Neuronal stem cell (in vitro differentiated cells): ENCODE data around the gene SMTNL2.
A peak's percentile ranks its signal among the peaks of the same experiment; 100 is the strongest.

Experiments used
- DNase-seq: peaks from one replicate; pipeline ENCODE4 v3.0.0-alpha.2; 2013; ENCODE audit warnings: low spot score
- H2AFZ ChIP-seq: one replicate; pipeline ENCODE4 v1.6.1; 2013; ENCODE audit warnings: mild to moderate bottlenecking, low read length, inconsistent platforms
- H2AK5ac ChIP-seq: 2 replicates; pipeline ENCODE4 v1.6.1; 2013; ENCODE audit warnings: low read depth, mild to moderate bottlenecking, inconsistent platforms, low read length, moderate library complexity, mixed read lengths
- H2BK120ac ChIP-seq: 2 replicates; pipeline ENCODE4 v1.6.1; 2013; ENCODE audit warnings: low read depth, mild to moderate bottlenecking, inconsistent platforms, low read length, moderate library complexity, mixed read lengths
- H2BK12ac ChIP-seq: one replicate; pipeline ENCODE4 v1.6.1; 2013; ENCODE audit warnings: low read length, inconsistent platforms
- H2BK15ac ChIP-seq: 2 replicates; pipeline ENCODE4 v1.6.1; 2013; ENCODE audit warnings: mild to moderate bottlenecking, low read length, inconsistent platforms, mixed read lengths
- H2BK5ac ChIP-seq: one replicate; pipeline ENCODE4 v1.6.1; 2013; ENCODE audit warnings: inconsistent platforms, mild to moderate bottlenecking, low read length, moderate library complexity
- H3K14ac ChIP-seq: one replicate; pipeline ENCODE4 v1.6.1; 2013; ENCODE audit warnings: low read length, inconsistent platforms
- H3K18ac ChIP-seq: 2 replicates; pipeline ENCODE4 v1.6.1; 2013; ENCODE audit warnings: low read length, inconsistent platforms
- H3K23ac ChIP-seq: 2 replicates; pipeline ENCODE4 v1.6.1; 2013; ENCODE audit warnings: low read depth, mild to moderate bottlenecking, mixed read lengths, low read length, inconsistent platforms; ENCODE audit not compliant: poor library complexity
- H3K27ac ChIP-seq: replicated peaks from 3 replicates; pipeline ENCODE4 v1.5.1; 2013; ENCODE audit warnings: low read length, inconsistent platforms
- H3K27me3 ChIP-seq, 3 experiments: 2 replicates each; pipeline ENCODE4 v1.6.1; 2013; ENCODE audit warnings: low read length in 3 of 3, mild to moderate bottlenecking in 2 of 3, inconsistent platforms in 1 of 3, low read depth in 1 of 3, mixed read lengths in 1 of 3, moderate library complexity in 1 of 3; ENCODE audit not compliant: control insufficient read depth in 3 of 3, insufficient read depth in 3 of 3
- H3K36me3 ChIP-seq, 2 donors: replicated peaks in 1 of 2; 2 replicates each; pipeline ENCODE4 v1.6.1; 2013; ENCODE audit warnings: low read length in 2 of 2; ENCODE audit not compliant: control insufficient read depth in 2 of 2, insufficient read depth in 2 of 2
- H3K4ac ChIP-seq: 2 replicates; pipeline ENCODE4 v1.6.1; 2013; ENCODE audit warnings: inconsistent platforms, mild to moderate bottlenecking, low read length, moderate library complexity
- H3K4me1 ChIP-seq, 2 donors: 1 replicate in 1 of 2; 2 replicates in 1 of 2; pipeline ENCODE4 v1.6.1; 2013; ENCODE audit warnings: low read length in 2 of 2, low read depth in 1 of 2; ENCODE audit not compliant: control insufficient read depth in 2 of 2, insufficient read depth in 1 of 2
- H3K4me2 ChIP-seq: one replicate; pipeline ENCODE4 v1.6.1; 2013; ENCODE audit warnings: mild to moderate bottlenecking, low read length, inconsistent platforms; ENCODE audit not compliant: insufficient read depth, poor library complexity, severe bottlenecking
- H3K4me3 ChIP-seq, 2 donors: 2 replicates each; pipeline ENCODE4 v1.5.1; 2013; ENCODE audit warnings: low read length in 2 of 2, mild to moderate bottlenecking in 2 of 2, inconsistent platforms in 1 of 2, moderate library complexity in 1 of 2
- H3K79me1 ChIP-seq: one replicate; pipeline ENCODE4 v1.6.1; 2013; ENCODE audit warnings: low read depth, mild to moderate bottlenecking, inconsistent platforms, low read length, moderate library complexity
- H3K9ac ChIP-seq: one replicate; pipeline ENCODE4 v1.6.1; 2013; ENCODE audit warnings: mild to moderate bottlenecking, low read depth, low read length, inconsistent platforms; ENCODE audit not compliant: poor library complexity
- H3K9me3 ChIP-seq, 2 donors: replicated peaks in 1 of 2; 2 replicates each; pipeline versions ENCODE3 to v1.6.1; 2013; ENCODE audit warnings: low read length in 2 of 2, mild to moderate bottlenecking in 2 of 2, inconsistent platforms in 1 of 2, low read depth in 1 of 2, mixed read lengths in 1 of 2, moderate library complexity in 1 of 2; ENCODE audit not compliant: control insufficient read depth in 2 of 2, insufficient read depth in 1 of 2
- H4K8ac ChIP-seq: one replicate; pipeline ENCODE4 v1.6.1; 2013; ENCODE audit warnings: low read depth, mild to moderate bottlenecking, inconsistent platforms, low read length, moderate library complexity
- H4K91ac ChIP-seq: one replicate; pipeline ENCODE4 v1.6.1; 2013; ENCODE audit warnings: low read length, low read depth, mild to moderate bottlenecking, inconsistent platforms; ENCODE audit not compliant: poor library complexity
- WGBS, 2 donors: extraction: QIAGEN DNeasy Blood & Tissue Kit; methylation state at CpG; one replicate each; pipeline ENCODE4 v1.1.7; 2013; ENCODE audit warnings: missing lambda C conversion rate in 2 of 2, mixed read lengths in 1 of 2; ENCODE audit not compliant: insufficient read length in 2 of 2, insufficient replicate concordance in 1 of 2; ENCODE audit errors: extremely low coverage in 2 of 2; 5-methylcytosine and 5-hydroxymethylcytosine counted together

SMTNL2 gene

GRCh38 chr17:4560837-4561256 lies 23.5 kb upstream of the SMTNL2 start:
- peaks cover 0 to 16% (median 0%) of the 10 kb centered on the region in 3 experiments for H3K27me3 ChIP-seq
- peak overlapping the region; percentile 21 for H2AK5ac ChIP-seq
- H3K36me3 ChIP-seq, result no peaks in the 10 kb centered on the region
- H4K8ac ChIP-seq, result no peak overlapping the region
- whole genome bisulfite sequencing, 2 donors, result no CpG with 5 or more reads among the region's 11 CpGs
- no peak overlapping the region for H3K4me2 ChIP-seq
- no peak overlapping the region for H2BK15ac ChIP-seq
- H2AFZ ChIP-seq, result no peak overlapping the region
- no peaks in the 10 kb centered on the region for H3K79me1 ChIP-seq
- no peak overlapping the region for H3K23ac ChIP-seq
- no peak overlapping the region for H3K14ac ChIP-seq
- H3K18ac ChIP-seq, result no peak overlapping the region
- DNase-seq, result no peak
- H3K4ac ChIP-seq, result no peak overlapping the region
- no peak overlapping the region for H4K91ac ChIP-seq
- no peak overlapping the region for H2BK120ac ChIP-seq
- no peak overlapping the region for H3K27ac ChIP-seq
- no peak overlapping the region for H2BK5ac ChIP-seq
- H3K9me3 ChIP-seq, result no peaks in the 10 kb centered on the region
- H3K9ac ChIP-seq, result no peak overlapping the region
- peaks cover 7 to 22% of the 10 kb centered on the region in 2 donors for H3K4me1 ChIP-seq
- H3K4me3 ChIP-seq, result no peak overlapping the region
- H2BK12ac ChIP-seq, result no peak overlapping the region

GRCh38 chr17:4562015-4562969 lies 22.0 kb upstream of the SMTNL2 start:
- Histone ChIP-seq H2AK5ac (no peak overlapping the region), H3K27ac (no peak overlapping the region), H4K91ac (no peak overlapping the region), H3K9me3 (no peaks in the 10 kb centered on the region), H3K79me1 (no peaks in the 10 kb centered on the region), H3K4me2 (no peak overlapping the region), H2AFZ (no peak overlapping the region), H3K4ac (no peak overlapping the region), H3K23ac (no peak overlapping the region), H3K4me1 (peaks cover 3 to 15% of the 10 kb centered on the region in 2 donors), H3K9ac (no peak overlapping the region), H4K8ac (no peak overlapping the region), H2BK5ac (no peak overlapping the region), H3K14ac (no peak overlapping the region), H3K18ac (no peak overlapping the region), H2BK15ac (no peak overlapping the region), H3K27me3 (peaks cover 0 to 16% (median 0%) of the 10 kb centered on the region in 3 experiments), H2BK12ac (no peak overlapping the region), H2BK120ac (no peak overlapping the region), H3K36me3 (no peaks in the 10 kb centered on the region), H3K4me3 (no peak overlapping the region)
- no peak for DNase-seq
- WGBS, 2 donors, result no CpG with 5 or more reads among the region's 8 CpGs

- no peak overlapping the region for H3K18ac ChIP-seq
- H3K27ac ChIP-seq, result no peak overlapping the region
- no peak overlapping the region for H2BK5ac ChIP-seq
- no peak overlapping the region for H2BK12ac ChIP-seq
- no peak overlapping the region for H4K8ac ChIP-seq
- no peaks in the 10 kb centered on the region for H3K79me1 ChIP-seq
- H3K4ac ChIP-seq, result no peak overlapping the region
- H2BK15ac ChIP-seq, result no peak overlapping the region
- peaks cover 0 to 9% of the 10 kb centered on the region in 2 donors for H3K4me1 ChIP-seq
- H2AK5ac ChIP-seq, result no peak overlapping the region
- H3K4me2 ChIP-seq, result no peak overlapping the region
- WGBS, 2 donors, result no CpG with 5 or more reads among the region's 16 CpGs
- H3K27me3 ChIP-seq, result peaks cover 0 to 15% (median 0%) of the 10 kb centered on the region in 3 experiments
- peak; percentile 61 for DNase-seq
- H3K9ac ChIP-seq, result peak overlapping the region; percentile 2
- H3K9me3 ChIP-seq, result no peaks in the 10 kb centered on the region
- no peak overlapping the region for H4K91ac ChIP-seq
- H3K14ac ChIP-seq, result no peak overlapping the region
- H2AFZ ChIP-seq, result peak overlapping the region; percentile 64
- no peaks in the 10 kb centered on the region for H3K36me3 ChIP-seq
- H2BK120ac ChIP-seq, result no peak overlapping the region
- no peak overlapping the region for H3K4me3 ChIP-seq
- H3K23ac ChIP-seq, result no peak overlapping the region
Observed at GRCh38 chr17:4565209-4566141, 18.9 kb upstream of the SMTNL2 start.
